Ascending aorta (tissue), 2 donors: ENCODE data around the gene RPS15. TPM values are rescaled to one million over a fixed set of nuclear protein-coding genes. Genes with fewer than 3 reads are reported as not detected.

Experiments
- DNase-seq, 2 donors: peaks; one replicate each; pipeline ENCODE4 v3.0.0-alpha.2; 2019; ENCODE audit warnings: low spot score in 2 of 2
- H3K27ac ChIP-seq, 2 donors: fragments of 200-600 bp; sonication (generic); one replicate each; pipeline ENCODE4 v1.5.1; 2016 to 2017; ENCODE audit warnings: mild to moderate bottlenecking in 1 of 2
- H3K27me3 ChIP-seq: fragments of 200-600 bp; sonication (generic); one replicate; pipeline ENCODE4 v1.5.1; 2017
- H3K36me3 ChIP-seq, 2 donors: fragments of 200-600 bp; sonication (generic); one replicate each; pipeline ENCODE4 v1.5.1; 2016
- H3K4me1 ChIP-seq, 2 donors: fragments of 200-600 bp; sonication (generic); one replicate each; pipeline ENCODE4 v1.5.1; 2016 to 2017; ENCODE audit warnings: mild to moderate bottlenecking in 1 of 2
- H3K4me3 ChIP-seq, 2 donors: fragments of 200-600 bp; sonication (generic); one replicate each; pipeline ENCODE4 v1.5.1; 2016 to 2017; ENCODE audit warnings: mild to moderate bottlenecking in 1 of 2
- H3K9me3 ChIP-seq, 2 donors: fragments of 200-600 bp; sonication (generic); one replicate each; pipeline ENCODE4 v1.5.1; 2016
- CTCF ChIP-seq, 3 experiments: fragments of 200-600 bp in 2 of 3; fragments of 450-650 bp in 1 of 3; sonication (generic) in 2 of 3; IDR thresholded peaks; one replicate each; pipeline ENCODE4 v1.5.1; 2016 to 2019; ENCODE audit warnings: antibody characterized with exemption in 3 of 3, mild to moderate bottlenecking in 1 of 3, moderate library complexity in 1 of 3
- intact Hi-C: fragments of 100-400 bp; cut with DNase I; formaldehyde crosslinking; loops from one replicate; pipeline ENCODE4 v1.15.1; 2023
- total RNA-seq: library from RNA; depleted of rRNA; stranded (reverse); fragments of >200 nt; gene quantifications from one replicate; pipeline ENCODE4 v1.1.0, GENCODE V29; 2016

RPS15 gene
- total RNA-seq, 1 donor from 2014 or later: 3,111 TPM

GRCh38 chr19:1445185-1445931, 7.2 kb downstream of the RPS15 start:
- Histone ChIP-seq H3K27me3 (peaks cover 33% of the 10 kb centered on the region), H3K36me3 (peaks cover 11 to 25% of the 10 kb centered on the region in 2 donors), H3K27ac (no peak overlapping the region), H3K4me1 (peaks cover 11 to 17% of the 10 kb centered on the region in 2 donors), H3K9me3 (no peaks in the 10 kb centered on the region), H3K4me3 (peak overlapping the region; percentile 33 to 40)
- peak; percentile 71 to 87 (median 80) for TF ChIP-seq CTCF (IDR thresholded peaks at IDR 0.05)
- DNase-seq: peak in 1 of 2 donors; percentile 76
- intact Hi-C loops: no loop called here

- intact Hi-C loops: no loop called here
- H3K27ac ChIP-seq: no peak overlapping the region
- no peak for TF ChIP-seq CTCF (IDR thresholded peaks at IDR 0.05)
- peaks cover 41% of the 10 kb centered on the region for H3K27me3 ChIP-seq
- H3K36me3 ChIP-seq: peaks cover 3 to 17% of the 10 kb centered on the region in 2 donors
- DNase-seq: no peak
- peaks cover 11 to 14% of the 10 kb centered on the region in 2 donors for H3K4me1 ChIP-seq
- peak overlapping the region; percentile 33 to 39 for H3K4me3 ChIP-seq
- no peaks in the 10 kb centered on the region for H3K9me3 ChIP-seq
Measured at GRCh38 chr19:1445932-1446712, 7.9 kb downstream of the RPS15 start.

- Histone ChIP-seq H3K9me3 (no peaks in the 10 kb centered on the region), H3K27me3 (peaks cover 48% of the 10 kb centered on the region), H3K27ac (no peak overlapping the region), H3K4me3 (peak overlapping the region; percentile 33 to 39), H3K4me1 (peaks cover 11 to 14% of the 10 kb centered on the region in 2 donors), H3K36me3 (peaks cover 0 to 10% of the 10 kb centered on the region in 2 donors)
- DNase-seq: no peak
- intact Hi-C loops: no loop called here
- no peak for TF ChIP-seq CTCF (IDR thresholded peaks at IDR 0.05)
Measured at GRCh38 chr19:1446713-1447481, 8.7 kb downstream of the RPS15 start.

GRCh38 chr19:1447504-1447903, 9.3 kb downstream of the RPS15 start:
- no peak for DNase-seq

More at GRCh38 chr19:1447504-1447903, 9.3 kb downstream of the RPS15 start:
- Histone ChIP-seq H3K36me3 (peaks cover 0 to 4% of the 10 kb centered on the region in 2 donors), H3K27me3 (peaks cover 48% of the 10 kb centered on the region), H3K27ac (no peak overlapping the region), H3K4me3 (no peak overlapping the region), H3K9me3 (no peaks in the 10 kb centered on the region), H3K4me1 (peaks cover 11 to 14% of the 10 kb centered on the region in 2 donors)
- no peak for TF ChIP-seq CTCF (IDR thresholded peaks at IDR 0.05)
- intact Hi-C loops: no loop called here
